Fibroblast of pulmonary artery (primary cell): ENCODE data around the gene CSTPP1.

Experiments used
- DNase-seq: peaks from one replicate; pipeline ENCODE4 v3.0.0-alpha.2; 2010; ENCODE audit warnings: low read depth
- H3K4me3 ChIP-seq: replicated peaks from 2 replicates; pipeline ENCODE4 v1.5.1; 2011; ENCODE audit warnings: low read depth, mild to moderate bottlenecking, control low read depth, low read length, moderate library complexity
- CTCF ChIP-seq: IDR thresholded peaks from 2 replicates; pipeline ENCODE4 v1.5.1; 2011; ENCODE audit warnings: mild to moderate bottlenecking, control low read depth, low read length, inconsistent platforms; ENCODE audit errors: missing control alignments

The CSTPP1 gene

GRCh38 chr11:47143322-47143721 lies 206.8 kb downstream of the CSTPP1 start:
- H3K4me3 ChIP-seq: no peak overlapping the region
- DNase-seq: peak; percentile 68
- TF ChIP-seq CTCF: no peak

GRCh38 chr11:47144541-47144940 lies 208.0 kb downstream of the CSTPP1 start:
- DNase-seq: no peak
- TF ChIP-seq CTCF: no peak
- no peak overlapping the region for H3K4me3 ChIP-seq

- no peak for DNase-seq
- TF ChIP-seq CTCF: no peak
- no peak overlapping the region for H3K4me3 ChIP-seq
These were observed 210.7 kb downstream of the CSTPP1 start for GRCh38 chr11:47147250-47147649.

GRCh38 chr11:47147681-47148080 lies 211.1 kb downstream of the CSTPP1 start:
- TF ChIP-seq CTCF: no peak
- no peak for DNase-seq

GRCh38 chr11:47148270-47148669 lies 211.7 kb downstream of the CSTPP1 start:
- no peak for DNase-seq
- no peak for TF ChIP-seq CTCF
- H3K4me3 ChIP-seq: no peak overlapping the region

More at GRCh38 chr11:47147681-47148080, 211.1 kb downstream of the CSTPP1 start:
- no peak overlapping the region for H3K4me3 ChIP-seq

- H3K4me3 ChIP-seq: no peak overlapping the region
- DNase-seq: no peak
- no peak for TF ChIP-seq CTCF
These were observed 212.5 kb downstream of the CSTPP1 start for GRCh38 chr11:47148903-47149531.

GRCh38 chr11:47149782-47150181 lies 213.2 kb downstream of the CSTPP1 start:
- DNase-seq: no peak
- TF ChIP-seq CTCF: no peak
- no peak overlapping the region for H3K4me3 ChIP-seq
